Umbilical cord (tissue), 2 donors: ENCODE data around the gene DCHS1. TPM values are rescaled to one million over a fixed set of nuclear protein-coding genes. Genes with fewer than 3 reads are reported as not detected.
A peak's percentile ranks its signal among the peaks of the same experiment; 100 is the strongest.

Experiments used
- DNase-seq: peaks from one replicate; pipeline ENCODE4 v3.0.0-alpha.2; 2015; ENCODE audit warnings: low spot score
- total RNA-seq: library from RNA; depleted of rRNA; stranded (reverse); fragments of >200 nt; gene quantifications from one replicate; pipeline ENCODE4 v1.2.3, GENCODE V29; 2014; ENCODE audit warnings: low replicate concordance; ENCODE audit not compliant: insufficient read depth

The DCHS1 gene
- total RNA-seq, 1 donor from 2014 or later = 37.6 TPM

DNA sequence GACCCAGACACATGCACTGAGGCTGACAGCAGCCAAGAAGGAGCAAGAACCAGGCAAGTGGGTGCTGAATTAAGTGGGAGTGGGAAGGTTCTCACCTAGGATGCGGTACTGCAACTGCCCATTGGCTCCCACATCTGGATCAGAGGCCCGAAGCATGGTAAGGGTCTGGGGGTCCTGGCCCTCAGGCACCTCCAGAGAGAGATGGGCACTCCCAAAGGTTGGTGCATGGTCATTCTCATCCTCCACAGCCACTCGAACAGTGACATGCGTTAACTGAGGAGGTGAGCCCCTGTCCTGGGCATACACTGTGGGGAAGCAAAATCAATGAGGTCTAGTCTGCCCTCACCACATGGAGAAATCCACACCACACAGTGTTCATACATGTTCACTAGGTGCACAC lies 27.1 kb downstream of the DCHS1 start:
- DNase-seq = no peak

GRCh38 chr11:6627762-6628241 lies 27.8 kb downstream of the DCHS1 start:
- no peak for DNase-seq

DNA sequence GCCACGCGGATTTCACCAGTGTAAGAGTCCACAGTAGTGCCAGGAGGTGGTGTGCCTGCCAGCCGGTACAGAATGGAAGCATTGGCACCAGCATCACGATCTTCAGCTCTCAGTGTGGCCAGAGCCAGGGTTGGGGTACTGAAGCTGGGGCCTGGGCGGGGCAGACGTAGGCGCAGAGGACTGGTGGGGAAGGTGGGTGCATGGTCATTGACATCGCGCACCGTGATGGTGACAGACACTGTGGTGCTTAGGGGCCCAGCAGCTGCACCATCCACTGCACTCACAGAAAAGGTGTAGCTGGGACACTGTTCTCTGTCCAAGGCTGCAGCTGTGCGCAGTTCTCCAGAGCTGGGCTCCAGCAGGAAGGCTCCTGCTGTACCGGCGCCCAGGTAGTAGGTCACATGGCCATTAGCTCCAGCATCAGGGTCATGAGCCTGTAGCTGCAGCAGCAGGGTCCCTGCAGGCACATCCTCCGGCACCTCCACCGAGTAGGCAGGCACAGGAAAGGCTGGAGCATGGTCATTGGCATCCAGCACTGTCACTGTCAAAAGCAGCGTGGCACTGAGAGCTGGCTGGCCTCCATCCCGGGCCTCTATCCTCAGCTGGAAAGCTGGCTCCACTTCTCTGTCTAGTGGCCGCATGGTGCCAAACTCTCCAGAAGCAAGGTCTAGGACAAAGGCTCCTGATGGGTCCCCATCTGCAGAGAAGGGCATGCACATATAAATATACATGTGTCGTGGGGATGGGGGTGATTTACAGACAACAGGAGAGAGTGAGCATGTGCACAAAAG lies 28.4 kb downstream of the DCHS1 start:
- DNase-seq = no peak

- DNase-seq = no peak
Observed at GRCh38 chr11:6625832-6626420, 29.7 kb downstream of the DCHS1 start.

DNA sequence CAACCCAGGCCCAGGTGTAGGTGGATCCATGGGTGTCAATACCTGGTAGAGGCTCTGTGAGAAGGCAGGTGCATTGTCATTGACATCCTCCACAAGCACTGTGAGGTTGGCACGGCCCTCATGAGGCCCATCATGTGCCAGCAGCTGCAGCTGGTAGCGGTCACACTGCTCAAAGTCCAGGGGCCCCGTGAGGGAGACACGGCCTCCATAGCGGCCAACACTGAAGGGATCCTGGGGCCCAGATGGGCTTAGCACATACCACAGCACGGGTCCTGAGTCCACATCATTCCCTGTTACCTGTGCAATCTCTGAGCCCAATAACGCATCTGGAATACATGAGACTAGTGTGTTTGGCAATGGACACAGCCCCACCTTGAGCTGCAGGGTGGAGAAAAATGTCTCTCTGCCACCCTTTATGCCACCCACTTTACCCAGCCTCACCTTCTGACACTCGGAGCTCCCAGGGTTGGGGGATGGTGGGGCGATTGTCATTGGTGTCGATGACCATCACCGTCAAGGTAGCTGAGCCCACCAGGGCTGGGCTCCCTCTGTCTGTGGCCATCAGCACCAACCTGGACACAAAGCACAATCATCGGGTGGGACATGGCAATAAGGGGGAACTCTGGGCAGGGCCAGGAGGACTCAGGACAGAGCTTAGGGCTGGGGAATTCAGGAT lies 30.3 kb downstream of the DCHS1 start:
- no peak for DNase-seq

- no peak for DNase-seq
Observed at GRCh38 chr11:6623391-6624363, 31.9 kb downstream of the DCHS1 start.

DNA sequence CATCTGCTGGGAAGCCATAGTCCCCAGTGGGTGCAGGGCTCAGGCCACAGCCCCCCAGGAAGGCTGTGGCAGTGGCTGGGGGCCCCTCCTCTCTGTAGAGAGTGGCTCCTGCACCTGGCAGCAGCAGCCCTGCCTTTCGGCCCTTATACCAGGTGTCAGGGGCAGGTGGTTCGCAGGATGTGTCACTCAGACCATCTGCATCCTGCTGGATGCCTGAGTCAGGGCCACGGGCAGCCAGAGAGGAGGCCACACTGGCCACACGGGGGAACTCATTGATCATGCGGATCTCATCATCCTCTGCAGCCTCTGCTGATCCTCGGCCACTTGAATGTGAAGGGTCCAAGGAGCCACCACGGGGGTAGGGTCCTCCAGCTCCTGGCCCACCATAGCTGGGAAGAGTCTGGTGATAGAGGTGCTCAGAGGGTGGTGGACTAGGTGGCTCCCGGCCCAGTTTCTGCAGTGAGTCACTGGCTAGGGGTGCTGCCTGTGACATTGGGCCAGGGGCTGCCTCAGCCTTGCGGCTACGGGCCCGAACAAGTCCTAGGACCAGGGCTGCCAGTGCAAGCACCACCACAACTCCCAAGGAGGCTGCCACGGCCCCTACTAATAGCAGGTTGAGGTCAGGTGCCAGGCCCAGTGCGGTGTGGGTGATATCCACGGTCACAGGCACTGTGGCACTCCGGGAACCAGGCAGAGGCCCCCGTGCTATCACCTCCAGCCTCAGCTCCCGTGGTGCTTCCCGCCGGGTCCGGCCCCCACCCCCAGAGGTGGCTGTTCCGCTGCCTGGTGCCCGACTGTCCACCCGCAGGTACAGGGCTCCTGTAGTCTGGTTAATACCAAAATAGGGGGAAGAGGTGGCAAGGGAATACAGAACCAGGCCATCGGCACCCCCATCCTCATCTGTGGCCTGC lies 33.1 kb downstream of the DCHS1 start:
- DNase-seq = no peak

GRCh38 chr11:6621711-6622211 lies 33.8 kb downstream of the DCHS1 start:
- no peak for DNase-seq

DNA sequence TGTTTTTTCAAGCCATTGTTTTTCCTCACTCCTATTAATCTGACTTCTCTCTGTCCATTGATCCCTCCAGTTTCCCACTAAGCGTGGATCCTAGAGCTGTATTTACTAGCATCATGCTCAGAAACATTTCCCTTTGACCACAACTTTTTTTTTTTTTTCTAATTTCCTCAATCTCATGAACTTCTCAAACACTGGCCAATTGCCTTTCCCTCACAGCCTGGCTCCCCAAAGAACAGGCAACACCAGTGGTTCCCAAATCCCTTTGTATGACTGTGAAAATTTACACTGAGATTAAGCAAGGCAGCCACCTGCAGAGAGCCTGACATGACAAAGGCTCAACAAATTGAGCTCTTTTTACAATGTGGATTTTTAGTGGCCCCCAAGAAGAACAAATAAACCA lies 35.0 kb downstream of the DCHS1 start:
- DNase-seq = no peak

DNA sequence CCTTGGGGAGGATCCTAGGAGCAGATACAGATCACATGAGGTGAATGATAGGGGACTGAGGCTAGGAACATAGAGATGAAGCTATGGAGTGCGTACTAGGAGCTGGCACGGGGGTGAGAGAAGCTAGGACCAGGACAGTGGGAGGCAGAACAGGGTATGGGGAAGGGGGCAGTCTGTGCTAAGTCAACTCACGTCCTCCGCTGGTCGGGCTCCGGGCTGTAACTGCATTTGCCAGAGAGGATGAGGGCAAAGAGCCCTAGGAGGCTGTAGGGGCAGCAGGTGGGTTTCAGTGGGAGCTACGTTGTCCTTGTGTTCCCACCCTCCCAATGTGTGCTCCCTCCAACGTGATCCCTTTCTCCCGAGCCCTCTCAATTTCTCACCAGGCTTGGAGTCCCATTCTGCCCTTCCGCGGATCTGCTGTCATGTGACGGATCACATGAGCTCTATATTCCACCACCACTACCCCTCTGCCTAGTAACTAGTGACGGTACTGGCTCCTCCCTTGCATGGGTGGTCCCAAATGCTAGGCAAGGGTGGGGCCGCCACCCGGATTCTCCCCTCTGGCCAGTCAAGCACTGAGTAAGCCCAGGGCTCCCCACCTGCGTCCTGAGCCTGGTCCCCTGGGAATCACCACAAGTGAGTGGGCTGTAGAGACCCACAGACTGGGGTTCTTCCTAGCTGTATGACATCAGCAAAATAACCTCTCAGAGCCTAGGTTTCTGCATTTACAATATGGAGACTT lies 36.4 kb downstream of the DCHS1 start, which contains the start of gene TPP1:
Gene TPP1 (minus strand): TSS at position 419 of the 742 bp plus-strand sequence. CDS start 22 bp downstream, at position 397.
- DNase-seq = peak; percentile 98

DNA sequence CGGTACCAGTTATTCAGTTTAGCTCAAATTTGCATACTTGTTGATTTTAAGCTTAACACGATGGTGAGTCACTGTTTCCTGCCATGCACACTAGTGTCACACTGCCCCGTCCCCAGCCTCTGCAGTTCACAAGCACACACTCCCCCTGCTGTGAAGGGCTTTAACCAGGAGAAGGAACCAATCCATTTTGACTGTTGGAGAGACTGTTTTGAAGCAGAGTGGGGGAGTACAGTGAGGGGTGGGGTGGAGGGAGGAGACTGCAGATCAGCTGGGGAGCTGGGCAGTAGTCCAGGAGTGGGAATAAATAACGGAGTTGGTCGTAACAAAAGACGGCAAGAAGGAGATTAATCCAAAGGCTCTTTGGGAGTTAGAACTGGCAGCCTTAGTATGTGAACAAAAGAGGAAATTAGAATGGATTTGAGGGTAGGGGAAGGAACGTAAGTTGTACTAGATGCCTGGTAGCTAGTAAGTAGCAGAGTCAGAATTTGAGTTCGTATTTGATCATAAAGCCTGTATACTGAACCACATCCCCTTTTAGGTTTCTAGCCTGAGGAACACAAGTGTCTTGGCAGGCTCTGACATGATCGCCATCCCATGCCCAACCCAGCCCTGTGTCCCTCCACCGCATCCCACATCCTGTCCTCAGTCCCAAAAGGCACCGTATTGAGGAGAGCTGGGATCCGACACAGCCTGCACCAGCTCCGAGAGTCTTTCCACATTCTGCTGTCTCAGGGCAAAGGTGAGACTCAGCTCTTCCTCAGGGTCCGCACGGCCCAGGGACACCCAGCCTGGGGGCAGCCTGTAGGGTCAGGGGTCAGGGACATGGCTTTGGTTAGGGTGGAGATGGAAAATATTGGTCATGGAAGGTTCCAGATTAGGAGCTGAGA lies 37.2 kb downstream of the DCHS1 start:
- DNase-seq = peak; percentile 38

DNA sequence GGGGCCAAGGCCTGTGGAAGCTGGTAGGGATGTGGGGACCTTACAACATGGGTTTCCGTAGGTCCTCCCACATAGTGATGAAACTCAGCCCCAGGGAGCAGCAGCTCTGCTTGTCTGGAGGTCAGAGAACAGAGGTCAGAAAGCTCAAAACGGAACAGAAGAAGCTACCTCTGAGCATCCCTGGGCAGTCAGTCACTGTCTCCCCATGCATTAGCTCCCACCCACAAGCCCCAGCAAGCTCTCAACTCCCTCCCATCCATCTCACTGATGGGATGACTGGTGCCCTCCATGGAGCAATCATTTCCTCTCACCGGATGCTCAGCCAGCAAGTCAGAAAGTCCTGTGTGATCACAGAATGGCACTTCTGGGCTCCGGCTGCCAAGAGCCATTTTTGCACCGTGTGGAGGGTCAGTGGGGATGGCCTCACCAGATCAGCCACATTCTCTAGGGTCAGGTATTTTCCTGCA lies 38.3 kb downstream of the DCHS1 start:
- DNase-seq = no peak

DNA sequence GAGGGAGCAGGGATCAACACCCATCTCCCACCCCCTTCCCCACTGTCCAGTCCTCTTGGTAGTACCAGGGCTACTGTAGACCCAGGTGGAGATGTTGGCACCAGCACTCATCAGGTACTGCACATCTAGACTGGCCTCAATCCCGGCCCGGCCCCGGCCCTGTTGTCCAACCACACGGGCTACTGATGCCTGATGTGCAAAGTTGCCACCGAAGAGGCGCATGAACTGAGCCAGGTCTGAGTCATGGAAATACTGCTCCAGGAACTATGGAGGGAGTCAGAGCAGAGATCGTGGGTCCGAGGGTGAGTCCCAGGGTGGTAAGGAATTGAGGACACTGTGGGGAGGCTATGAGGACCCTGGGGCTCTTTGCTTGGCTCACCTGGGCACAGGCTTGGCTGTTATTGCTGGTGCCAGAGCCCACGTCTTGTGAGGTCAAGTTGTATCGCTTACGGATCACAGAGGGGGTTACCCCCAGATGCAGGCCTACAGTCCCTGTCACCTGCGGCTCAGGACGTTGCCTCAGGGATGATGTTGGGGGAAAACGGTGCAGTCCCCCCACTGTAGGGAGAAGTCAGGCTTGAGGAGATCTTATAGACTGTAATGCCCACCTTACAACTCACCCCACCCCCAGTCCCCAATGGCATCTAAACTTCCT lies 38.9 kb downstream of the DCHS1 start:
- DNase-seq = no peak

- DNase-seq = no peak
Observed at GRCh38 chr11:6615882-6616585, 39.6 kb downstream of the DCHS1 start.

DNA sequence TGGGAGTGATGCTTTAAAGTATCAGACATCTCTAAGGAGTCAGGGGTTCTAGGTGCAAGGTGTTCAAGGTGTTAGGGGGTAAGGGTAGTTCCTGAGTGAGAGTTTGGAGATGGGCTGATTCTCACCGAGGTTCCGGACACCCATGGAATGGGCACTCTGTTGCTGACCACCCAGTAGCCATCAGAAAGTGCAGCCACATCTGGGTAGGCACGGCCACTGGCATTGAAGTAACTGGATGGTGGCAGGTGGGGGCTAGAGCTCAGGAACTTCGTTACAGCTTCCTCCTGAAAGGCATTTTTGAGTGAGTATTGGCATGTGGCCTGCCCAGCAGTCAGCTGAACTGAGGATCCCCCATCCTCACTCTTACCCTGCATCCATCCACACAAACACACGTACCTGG lies 40.6 kb downstream of the DCHS1 start:
- DNase-seq = no peak

GRCh38 chr11:6614446-6614845 lies 41.2 kb downstream of the DCHS1 start:
- no peak for DNase-seq

- DNase-seq = no peak
Observed at GRCh38 chr11:6613496-6613895, 42.1 kb downstream of the DCHS1 start.
